Breast epithelium (tissue), 3 donors: ENCODE results near the gene MAP3K7.

ENCODE experiments used
- POLR2A ChIP-seq: fragments of 450-650 bp; IDR thresholded peaks from one replicate; pipeline ENCODE4 v1.6.1; 2016; ENCODE audit warnings: antibody characterized with exemption, mild to moderate bottlenecking, moderate library complexity
- POLR2AphosphoS5 ChIP-seq, 3 donors: sonication (generic); formaldehyde crosslinking; IDR thresholded peaks; one replicate each; pipeline ENCODE4 v1.6.1; 2017; ENCODE audit warnings: antibody characterized with exemption in 3 of 3
- TF ChIP-seq, protein P1 (sequence below), 3 donors: fragments of 450-650 bp; IDR thresholded peaks; one replicate each; pipeline ENCODE4 v1.5.1; 2016 to 2017; ENCODE audit warnings: antibody characterized with exemption in 3 of 3, mild to moderate bottlenecking in 3 of 3, moderate library complexity in 3 of 3

DNA sequence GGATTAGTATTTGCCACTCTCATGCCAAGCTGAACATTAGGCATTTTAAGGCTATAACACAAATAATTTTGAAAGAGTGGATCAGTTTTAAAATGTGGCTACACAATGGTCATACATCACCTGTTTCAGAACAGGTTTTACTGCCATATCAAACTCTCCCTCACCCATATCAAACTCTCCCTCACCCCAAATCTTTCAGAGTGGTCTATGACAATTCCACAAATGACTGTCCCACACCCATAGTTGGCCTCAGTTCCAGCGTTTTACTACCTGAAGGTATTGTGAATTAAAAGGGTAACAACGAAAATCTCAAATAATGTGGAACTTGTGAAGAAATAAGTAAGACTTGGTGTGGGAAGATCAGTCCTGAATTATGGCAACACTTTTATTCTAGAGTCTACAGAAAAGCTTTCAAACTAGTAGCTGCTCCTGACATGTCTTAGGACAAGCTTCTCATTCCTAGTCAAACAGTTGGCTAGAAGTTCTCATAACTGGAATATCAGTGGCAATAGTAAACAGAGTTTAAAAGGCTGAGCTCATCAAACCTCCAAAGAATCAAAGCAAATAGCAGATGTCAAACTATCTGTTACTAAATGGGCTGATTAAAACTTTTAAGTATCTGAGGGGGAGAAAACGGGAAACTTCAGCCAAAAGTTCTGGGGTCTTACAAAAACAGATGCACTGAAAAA lies 52.4 kb downstream of the MAP3K7 start:
- TF ChIP-seq, protein P1, sequence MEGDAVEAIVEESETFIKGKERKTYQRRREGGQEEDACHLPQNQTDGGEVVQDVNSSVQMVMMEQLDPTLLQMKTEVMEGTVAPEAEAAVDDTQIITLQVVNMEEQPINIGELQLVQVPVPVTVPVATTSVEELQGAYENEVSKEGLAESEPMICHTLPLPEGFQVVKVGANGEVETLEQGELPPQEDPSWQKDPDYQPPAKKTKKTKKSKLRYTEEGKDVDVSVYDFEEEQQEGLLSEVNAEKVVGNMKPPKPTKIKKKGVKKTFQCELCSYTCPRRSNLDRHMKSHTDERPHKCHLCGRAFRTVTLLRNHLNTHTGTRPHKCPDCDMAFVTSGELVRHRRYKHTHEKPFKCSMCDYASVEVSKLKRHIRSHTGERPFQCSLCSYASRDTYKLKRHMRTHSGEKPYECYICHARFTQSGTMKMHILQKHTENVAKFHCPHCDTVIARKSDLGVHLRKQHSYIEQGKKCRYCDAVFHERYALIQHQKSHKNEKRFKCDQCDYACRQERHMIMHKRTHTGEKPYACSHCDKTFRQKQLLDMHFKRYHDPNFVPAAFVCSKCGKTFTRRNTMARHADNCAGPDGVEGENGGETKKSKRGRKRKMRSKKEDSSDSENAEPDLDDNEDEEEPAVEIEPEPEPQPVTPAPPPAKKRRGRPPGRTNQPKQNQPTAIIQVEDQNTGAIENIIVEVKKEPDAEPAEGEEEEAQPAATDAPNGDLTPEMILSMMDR (IDR thresholded peaks at IDR 0.05): no peak
- TF ChIP-seq POLR2A (no peak), POLR2AphosphoS5 (IDR thresholded peaks at IDR 0.05) (no peak)
